HG03159 (cell line): ENCODE measurements around the gene ZNF318.
"Not testable (repeated sequence)": the region's sequence is repeated elsewhere in the genome, so short reads cannot be mapped to it uniquely, and the experiment has no call there.

Source experiments
- ATAC-seq: cut with Tn5 transposase; IDR thresholded peaks from one replicate; pipeline ENCODE4 v1.9.1; 2021; ENCODE audit warnings: mild to moderate bottlenecking, moderate library complexity; ENCODE audit not compliant: unreplicated experiment

ZNF318 gene

DNA sequence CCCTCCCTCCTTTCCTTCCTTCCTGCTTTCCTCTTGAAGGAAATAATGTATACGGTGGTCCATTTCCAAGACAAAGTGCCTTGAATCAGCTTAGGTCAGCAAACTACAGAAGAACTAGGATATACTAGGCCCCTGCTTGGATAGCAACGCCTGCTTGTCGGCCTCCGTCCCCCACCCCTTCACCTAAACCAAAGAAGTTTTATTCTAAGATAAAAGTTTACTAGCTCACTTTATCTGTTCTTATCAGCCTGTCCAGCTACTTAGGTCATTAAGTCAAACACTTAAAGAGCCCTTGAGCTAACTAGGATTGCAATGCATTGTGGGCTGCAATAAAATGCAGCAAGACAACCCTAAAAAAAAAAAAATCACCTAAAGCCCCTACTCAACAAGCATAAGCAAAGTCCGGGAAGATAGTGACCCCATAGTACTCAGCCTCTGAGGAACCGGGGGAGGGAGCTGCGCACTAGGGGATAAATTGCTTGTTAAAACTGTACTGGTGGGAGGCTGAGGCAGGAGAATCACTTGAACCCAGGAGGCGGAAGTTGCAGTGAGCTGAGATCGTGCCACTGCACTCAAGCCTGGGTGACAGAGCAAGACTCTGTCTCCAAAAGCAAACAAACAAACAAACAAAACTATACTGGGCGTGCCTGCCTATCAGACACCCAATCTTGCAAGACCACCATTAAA, 21.4 kb upstream of the ZNF318 start:
- ATAC-seq = not testable (repeated sequence)

DNA sequence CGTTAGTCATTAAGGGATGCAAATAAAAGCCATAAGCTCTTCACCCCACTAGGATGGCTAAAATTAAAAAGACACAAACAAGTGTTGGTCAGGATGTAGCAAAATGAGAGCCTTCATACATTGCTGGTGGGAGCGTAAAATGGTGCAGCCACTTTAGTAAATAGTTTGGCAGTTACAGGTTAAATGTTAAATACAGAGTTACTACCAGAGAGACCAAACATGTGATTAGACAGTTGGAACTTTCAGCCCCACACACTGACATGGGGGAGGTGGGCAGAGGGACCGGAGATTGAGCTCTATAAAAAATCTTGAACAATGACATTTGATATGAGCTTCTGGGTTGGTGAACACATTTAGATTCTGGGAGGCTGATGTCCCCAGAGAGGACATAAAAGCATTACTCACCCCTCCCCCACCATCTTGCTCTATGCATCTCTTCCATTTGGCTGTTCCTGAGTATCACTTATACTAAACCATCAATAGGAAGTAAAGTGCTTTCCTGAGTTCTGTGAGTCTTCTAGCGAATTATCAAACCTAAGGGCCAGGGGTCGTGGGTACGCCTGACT, 20.4 kb upstream of the ZNF318 start:
- no peak for ATAC-seq

DNA sequence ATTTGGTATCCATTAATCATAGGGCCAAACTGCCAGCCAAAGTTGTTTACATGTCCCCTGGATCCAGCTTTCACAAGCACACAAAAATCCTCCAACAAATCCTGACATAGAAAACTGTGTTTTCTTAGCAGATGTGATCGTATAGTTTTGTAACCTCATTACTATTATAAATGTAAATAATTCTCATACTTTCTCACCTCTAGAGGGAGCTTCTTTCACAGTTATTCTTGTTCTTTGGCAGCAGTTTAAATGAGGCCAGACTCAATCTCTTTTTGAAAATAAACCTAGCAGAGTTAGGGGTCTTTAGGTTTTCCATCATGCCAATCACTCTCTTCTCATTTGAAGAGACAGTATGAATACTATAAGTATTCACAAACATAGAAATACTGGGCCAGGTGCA, 17.0 kb upstream of the ZNF318 start:
- no peak for ATAC-seq

DNA sequence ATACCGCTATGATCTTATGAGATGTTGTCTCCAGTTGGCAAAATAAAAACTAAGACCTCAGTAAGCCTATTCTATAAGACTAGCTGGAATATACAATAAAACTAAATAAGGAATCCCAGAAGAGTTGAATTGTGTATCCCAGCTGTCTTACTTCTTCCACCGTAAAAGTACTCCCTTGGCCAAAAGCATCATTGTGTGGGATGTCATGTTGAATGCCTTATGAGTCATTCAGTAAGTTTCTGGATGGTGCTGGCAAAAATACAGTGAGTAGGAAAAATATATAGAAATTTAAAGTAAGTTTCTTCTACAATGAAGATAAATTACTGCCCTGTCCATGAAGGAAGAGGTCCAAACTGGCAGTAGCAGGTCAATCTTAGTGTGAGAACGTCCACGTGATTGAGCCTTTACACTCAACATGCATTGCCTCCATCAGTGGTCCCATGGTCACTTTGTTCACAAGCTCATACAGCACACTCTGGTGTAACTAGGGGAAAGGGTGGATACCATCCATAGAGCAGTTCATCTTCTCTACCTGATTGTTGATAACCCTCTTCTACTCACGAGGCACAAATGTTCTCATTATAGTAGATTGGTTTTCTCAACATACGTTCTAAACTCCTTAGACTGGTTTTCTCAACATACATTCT, 13.7 kb upstream of the ZNF318 start:
- no peak for ATAC-seq

DNA sequence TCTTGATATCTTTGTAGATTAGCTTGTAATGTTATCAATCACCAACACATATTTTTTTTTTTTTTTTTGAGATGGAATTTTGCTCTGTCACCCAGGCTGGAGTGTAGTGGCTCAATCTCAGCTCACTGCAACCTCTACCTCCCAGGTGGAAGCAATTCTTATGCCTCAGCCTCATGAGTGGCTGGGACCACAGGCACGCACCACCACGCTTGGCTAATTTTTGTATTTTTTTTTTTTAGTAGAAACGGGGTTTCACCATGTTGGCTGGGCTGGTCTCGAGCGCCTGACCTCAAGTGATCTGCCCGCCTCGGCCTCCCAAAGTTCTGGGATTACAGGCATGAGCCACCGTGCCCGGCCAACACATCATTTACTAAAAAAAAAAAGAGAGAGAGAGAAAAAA, 11.4 kb upstream of the ZNF318 start:
- ATAC-seq = not testable (repeated sequence)

DNA sequence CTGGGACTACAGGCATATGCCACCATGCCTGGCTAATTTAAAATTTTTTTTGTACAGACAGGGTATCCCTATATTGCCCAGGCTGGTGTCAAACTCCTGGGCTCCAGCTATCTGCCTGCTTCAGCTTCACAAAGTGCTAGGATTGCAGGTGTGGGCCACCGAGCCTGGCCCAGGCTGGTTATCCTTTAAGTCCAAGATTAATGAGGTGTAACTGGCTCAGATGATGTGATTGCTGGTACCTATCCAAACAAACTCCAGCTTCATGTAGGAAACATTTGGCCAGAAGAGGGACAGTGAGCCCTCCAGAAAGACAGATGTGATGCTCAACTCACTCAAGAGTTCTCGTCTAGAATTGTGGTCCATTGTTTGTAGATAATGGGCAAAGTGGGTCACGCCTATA, 9.2 kb upstream of the ZNF318 start:
- no peak for ATAC-seq

DNA sequence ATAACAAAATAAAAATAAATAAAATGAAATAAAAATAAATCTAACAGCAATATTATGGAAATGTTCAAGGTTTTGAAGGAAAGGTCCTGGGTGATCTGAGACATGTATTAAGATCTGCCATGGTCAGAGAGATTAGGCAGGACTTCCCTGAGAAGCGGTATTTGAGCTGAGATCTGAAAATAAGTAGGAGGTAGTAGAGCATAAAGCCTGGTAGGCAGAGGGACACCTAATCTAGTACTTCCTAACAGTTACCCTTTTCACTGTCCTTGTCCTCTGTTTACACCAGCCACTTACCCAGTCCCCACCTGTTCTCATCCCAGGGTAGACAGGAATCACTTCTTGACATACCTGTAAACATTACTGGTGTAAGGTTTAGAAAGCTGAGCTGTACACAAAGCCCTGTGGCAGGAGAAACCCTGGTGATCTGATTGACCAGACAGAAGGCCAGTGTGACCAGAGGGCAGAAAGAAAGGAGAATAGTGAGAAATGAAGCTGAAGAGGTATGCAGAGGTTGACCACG, 8.3 kb upstream of the ZNF318 start:
- ATAC-seq = no peak

DNA sequence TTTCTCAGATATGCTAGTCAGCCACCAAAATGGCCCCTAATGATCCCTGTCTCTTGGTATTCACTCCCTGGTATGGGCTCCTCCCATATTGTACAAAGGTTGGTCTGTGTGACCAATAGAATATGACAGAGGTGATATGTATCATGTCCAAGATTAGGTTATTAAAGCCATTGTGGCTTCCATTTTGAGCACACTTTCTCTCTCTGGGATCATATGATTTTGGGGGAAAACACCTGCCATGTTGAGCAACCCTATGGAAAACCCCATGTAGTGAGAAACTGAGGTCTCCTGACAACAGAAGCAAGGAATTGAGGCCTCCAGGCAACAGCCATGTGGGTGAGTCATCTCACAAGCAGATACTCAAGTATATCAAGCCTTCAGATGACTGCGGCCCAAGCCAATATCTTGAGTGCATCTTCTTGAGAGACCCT, 7.1 kb upstream of the ZNF318 start:
- no peak for ATAC-seq

DNA sequence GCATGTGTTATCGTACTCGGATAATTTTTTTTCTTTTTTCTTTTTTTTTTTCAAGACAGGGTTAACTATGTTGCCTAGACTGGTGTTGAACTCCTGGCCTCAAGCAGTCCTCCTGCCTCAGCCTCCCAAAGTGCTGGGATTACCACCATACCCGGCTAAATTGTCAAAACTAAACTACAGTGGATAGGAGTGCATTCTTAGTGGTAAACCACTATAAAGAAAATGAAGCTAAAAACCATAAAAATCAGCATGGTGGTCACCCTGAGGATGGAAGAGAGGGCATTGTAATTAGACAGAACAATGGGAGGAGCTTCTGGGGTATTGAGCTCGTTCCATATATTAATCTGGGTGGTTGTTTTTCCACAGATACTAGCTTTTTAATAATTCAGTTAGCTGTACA, 6.2 kb upstream of the ZNF318 start:
- ATAC-seq = no peak

DNA sequence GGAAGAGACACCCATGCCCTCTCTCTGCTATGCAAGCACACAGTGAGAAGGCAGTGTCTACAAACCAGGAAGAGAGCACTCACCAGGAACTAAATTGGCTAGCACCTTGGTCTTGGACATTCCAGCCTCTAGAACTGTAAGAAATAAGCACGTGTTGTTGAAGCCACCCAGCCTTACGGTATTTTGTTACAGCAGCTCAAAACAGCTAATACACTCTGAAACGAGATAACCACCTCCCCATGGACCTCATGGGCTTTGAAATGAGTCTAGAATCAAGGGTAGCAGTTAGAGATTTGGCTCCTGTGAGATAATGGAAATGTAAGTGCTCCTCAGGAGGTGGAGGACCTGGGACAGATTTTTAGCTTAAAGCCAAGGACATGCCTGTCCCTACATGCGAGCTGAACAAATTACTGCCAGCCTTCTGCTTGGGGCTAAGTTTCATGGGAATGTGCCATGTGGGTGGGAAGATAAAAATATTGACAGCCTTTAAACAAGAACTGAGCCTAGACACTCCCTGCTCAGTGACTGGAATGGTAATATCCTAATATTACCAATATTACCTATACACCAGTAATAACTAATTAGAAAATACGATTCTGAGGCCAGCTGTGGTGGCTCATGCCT, 3.9 kb upstream of the ZNF318 start:
- no peak for ATAC-seq

DNA sequence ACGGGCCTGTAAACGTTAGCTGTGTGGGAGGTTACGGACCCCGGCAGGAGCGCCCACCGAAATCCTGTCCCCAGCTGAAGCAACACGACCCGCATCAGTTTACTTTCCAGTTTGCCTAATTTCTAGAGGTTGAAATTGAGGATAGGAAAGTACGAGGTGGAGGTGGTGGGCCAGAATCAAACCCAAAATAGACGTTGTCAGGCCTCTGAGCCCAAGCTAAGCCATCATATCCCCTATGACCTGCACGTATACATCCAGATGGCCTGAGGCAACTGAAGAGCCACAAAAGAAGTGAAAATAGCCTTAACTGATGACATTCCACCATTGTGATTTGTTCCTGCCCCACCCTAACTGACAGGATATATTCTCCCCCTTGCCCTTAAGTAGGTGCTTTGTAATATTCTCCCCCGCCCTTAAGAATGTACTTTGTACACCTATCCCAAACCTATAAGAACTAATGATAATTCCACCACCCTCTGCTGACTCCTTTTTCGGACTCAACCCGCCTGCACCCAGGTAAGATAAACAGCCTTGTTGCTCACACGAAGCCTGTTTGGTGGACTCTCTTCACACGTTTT, 645 bp upstream of the ZNF318 start:
- peak; percentile 4 for ATAC-seq

DNA sequence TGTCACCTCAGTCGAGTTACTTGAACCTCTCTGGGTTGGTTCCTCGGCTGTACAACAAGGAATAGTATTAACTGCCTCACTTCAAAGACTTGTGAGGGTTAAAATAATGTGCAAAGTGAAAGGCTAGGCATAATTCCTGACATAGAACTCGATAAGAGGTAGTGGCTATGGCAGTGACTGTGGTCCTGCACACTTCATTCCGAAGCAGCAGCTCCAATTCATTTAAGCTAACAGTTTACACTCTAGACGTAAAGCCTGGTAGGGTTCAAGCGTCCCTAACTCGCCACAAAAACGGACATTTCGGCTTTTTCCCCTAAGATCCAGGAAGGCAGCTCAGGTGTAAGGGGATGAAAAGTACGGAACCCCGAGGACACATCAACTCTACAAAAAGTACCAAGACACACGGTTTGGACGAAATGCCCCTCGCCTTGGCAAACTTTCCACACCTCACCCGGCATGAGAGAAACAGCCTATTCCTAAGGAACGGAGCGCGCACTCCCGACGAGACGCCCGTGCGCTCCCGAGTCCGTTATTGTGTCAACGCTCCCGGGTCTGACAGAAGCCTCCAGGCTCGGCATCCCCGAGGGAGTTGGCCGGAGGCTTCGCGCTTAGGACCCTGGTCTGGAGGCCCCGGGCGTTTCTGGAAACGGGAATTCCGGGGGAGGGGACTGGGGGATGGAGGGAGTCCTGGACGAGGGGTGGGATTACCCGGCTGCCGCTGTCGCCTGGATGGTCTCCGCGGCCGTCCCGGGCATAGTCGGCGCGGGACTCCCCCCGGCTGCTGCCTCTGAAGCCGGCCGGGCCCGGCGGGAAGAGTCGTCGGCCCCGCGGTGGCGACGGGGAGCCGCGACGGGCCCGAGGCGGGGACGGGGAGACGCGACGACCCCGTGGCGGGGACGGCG, 937 bp downstream of the ZNF318 start:
- peak; percentile 14 for ATAC-seq

DNA sequence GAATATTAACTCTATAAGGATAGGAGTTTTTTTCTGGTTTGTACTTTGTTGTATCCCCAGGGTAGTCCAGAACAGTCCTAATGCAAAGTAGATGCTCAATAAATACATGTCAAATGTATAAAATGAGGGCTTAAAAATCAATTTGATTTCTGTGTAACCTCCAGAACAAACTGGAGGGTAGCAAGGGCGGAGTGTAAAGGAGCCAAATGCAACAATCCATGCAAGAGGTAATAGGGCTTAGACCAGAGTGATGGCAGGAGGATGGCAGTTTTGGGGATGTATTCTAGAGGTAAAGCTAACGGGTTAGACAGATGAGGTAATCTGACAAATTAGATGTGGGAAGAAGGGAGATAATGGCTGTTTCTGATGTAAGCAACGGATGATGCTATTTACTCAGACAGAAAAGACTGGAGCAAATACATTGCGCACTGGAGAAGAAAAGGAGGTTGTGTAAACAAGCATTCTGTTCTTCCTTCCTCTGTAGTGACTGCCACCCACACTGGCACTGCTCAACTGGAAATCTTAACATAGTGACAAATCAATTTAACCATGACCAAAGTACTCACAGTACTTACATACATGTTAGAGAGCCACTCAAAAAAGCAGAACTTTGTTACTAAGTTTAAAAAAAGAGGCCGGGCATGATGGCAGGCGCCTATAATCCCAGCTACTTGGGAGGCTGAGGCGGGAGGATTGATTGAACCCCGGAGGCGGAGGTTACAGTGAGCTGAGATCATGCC, 2.0 kb downstream of the ZNF318 start:
- no peak for ATAC-seq

DNA sequence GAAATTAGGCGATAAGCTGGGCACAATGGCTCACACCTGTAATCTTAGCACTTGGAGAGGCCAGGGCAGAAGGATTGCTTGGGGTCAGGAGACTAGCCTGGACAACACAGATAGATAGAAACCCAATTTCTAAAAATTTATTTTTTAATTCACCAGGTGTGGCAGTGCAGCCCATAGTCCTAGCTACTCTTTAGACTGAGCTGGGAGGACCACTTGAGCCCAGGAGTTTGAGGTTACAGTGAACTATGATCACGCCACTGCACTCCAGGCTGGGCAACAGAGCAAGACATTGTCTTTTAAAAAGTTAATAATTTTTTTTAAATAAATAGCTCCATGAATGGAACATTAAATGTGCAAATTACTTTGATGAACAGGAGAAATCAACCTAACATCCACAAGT, 8.2 kb downstream of the ZNF318 start:
- no peak for ATAC-seq

DNA sequence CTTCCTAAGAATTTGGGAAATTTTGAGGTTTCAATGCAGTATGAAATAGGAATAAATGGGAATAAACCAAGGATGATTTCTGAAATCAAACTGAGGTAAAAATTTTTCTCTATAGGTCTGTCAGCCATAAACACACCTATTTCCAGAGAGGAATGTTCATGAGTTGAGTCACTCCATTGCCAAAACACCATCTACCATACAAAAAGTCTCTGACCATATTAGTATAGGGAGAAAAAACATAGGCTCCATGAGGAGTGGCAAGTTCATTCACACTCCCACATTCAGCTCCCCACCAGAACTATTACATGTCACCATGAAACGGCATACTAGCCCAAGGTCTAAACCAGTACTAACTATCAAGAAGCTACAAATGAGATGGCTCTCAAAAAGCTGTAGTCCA, 9.6 kb downstream of the ZNF318 start:
- no peak for ATAC-seq

DNA sequence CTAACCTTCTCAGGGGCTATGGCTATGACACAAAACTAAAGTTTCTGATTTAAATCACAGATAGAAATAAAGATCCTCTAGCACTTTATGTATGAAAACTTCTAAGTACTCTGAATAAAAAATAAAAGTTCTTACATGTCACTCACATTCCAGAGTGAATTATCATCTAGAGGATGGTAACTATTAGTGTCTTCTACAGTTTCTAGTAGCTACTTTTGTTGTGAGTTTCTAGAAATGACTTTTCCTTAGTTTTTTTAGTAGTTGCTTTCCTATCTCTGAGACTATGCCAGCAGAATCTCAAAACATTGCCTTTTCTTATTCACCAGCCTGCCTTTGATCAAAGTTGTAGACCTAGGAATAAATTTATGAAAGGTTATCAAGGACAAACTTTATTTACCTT, 10.1 kb downstream of the ZNF318 start:
- no peak for ATAC-seq

DNA sequence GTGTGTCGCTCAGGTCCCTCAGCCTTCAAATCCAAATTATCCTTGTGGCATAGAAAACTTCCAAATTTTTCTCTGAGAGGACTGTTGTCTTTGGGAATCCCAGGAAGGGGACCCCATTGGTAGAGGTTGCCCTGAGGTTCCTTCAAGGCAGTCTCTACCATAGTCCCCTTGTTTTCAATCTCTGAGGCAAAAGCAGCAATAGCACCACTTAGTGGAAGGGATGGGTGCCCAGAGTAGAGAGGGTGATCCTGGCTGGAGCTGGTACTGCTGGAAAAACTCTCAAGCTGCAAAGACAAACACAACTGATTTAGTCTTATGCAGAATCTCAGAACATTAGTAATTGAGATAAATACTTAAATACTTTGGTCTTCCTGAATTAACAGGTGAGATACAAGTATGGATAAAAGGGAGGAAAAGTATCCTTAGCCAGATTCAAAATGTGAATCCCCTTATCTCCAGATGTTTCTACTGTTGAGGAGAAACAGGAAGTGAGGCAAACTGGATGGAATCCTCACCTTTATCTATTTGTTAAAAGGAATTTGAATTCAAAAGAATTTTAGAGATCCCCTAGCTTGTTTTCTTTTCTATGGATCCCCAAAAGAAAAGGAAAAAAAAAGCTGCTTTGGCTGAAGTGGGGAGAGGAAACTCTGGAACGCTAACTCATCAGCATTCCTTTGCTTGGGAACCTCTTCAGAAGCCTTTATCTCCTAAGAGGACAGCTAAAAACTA, 13.4 kb downstream of the ZNF318 start:
- ATAC-seq = no peak

DNA sequence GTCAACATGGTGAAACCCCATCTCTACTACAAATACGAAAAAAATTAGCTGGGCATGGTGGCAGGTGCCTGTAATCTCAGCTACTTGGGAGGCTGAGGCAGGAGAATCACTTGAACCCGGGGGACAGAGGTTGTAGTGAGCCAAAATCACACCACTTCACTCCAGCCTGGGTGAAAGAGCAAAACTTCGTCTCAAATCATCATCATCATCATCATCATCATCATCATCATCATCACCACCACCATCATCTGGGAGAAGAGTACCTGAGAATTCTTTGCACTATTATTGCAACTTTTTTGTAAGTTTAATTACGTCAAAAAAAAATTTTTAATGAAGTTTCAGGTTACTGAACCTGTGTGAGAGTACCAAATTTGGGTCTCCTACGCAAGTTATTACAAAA, 17.5 kb downstream of the ZNF318 start:
- ATAC-seq = not testable (repeated sequence)

DNA sequence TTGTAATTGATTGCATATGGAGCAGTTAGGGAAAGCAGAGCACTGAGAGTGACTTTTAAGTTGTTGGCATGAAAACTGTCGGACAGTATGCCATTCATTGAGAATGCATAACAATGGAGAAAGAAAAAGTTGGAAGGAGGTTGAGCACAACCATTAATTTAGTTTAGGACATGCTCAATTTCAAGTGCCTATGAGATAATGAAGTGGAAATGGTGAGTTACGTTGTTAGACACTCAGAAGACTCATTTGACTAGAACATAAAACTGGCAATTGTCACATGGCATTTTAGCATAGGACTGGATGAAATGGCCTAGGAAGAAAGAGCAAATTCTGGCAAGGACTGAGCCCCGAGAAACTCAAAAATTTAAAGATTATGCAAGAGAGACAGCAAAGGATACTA, 22.0 kb downstream of the ZNF318 start:
- ATAC-seq = no peak
